Peyer's patch (tissue), 4 donors: ENCODE data around the gene ZCCHC14. TPM values are rescaled to one million over a fixed set of nuclear protein-coding genes. Genes with fewer than 3 reads are reported as not detected.

Experiments
- DNase-seq, 3 donors: peaks; one replicate each; pipeline ENCODE4 v3.0.0-alpha.2; 2017 to 2019
- H3K27ac ChIP-seq, 4 donors: fragments of 200-600 bp; sonication (generic); one replicate each; pipeline ENCODE4 v1.5.1; 2016 to 2019
- H3K27me3 ChIP-seq, 2 donors: fragments of 200-600 bp; sonication (generic); one replicate each; pipeline ENCODE4 v1.5.1; 2019
- H3K36me3 ChIP-seq, 3 donors: fragments of 200-600 bp; sonication (generic); one replicate each; pipeline ENCODE4 v1.5.1; 2016 to 2019
- H3K4me1 ChIP-seq, 4 donors: fragments of 200-600 bp; sonication (generic); one replicate each; pipeline ENCODE4 v1.5.1; 2016 to 2019
- H3K4me3 ChIP-seq, 4 donors: fragments of 200-600 bp; sonication (generic); 1 replicate in 3 of 4; 2 replicates in 1 of 4; pipeline ENCODE4 v1.5.1; 2016 to 2019; ENCODE audit warnings: mild to moderate bottlenecking in 1 of 4
- H3K9me3 ChIP-seq, 4 donors: fragments of 200-600 bp; sonication (generic); one replicate each; pipeline ENCODE4 v1.5.1; 2016 to 2019; ENCODE audit warnings: mild to moderate bottlenecking in 1 of 4
- POLR2A ChIP-seq, 2 donors: fragments of 450-650 bp; IDR thresholded peaks; one replicate each; pipeline ENCODE4 v1.5.1; 2017; ENCODE audit warnings: antibody characterized with exemption in 2 of 2, mild to moderate bottlenecking in 2 of 2, moderate library complexity in 2 of 2
- total RNA-seq, 4 donors: library from RNA; depleted of rRNA; stranded (reverse); fragments of >200 nt; gene quantifications; one replicate each; pipeline ENCODE4 v1.1.0, GENCODE V29; 2016
- TF ChIP-seq, protein P1 (sequence below), 6 experiments: fragments of 450-650 bp in 4 of 6; fragments of 200-600 bp in 2 of 6; sonication (generic) in 1 of 6; IDR thresholded peaks; one replicate each; pipeline ENCODE4 v1.5.1; 2017 to 2019; ENCODE audit warnings: antibody characterized with exemption in 6 of 6, mild to moderate bottlenecking in 3 of 6, moderate library complexity in 1 of 6

The ZCCHC14 gene
- total RNA-seq, 4 donors from 2014 or later, result 28.1 to 68.9 (median 55.9) TPM

- H3K9me3 ChIP-seq, result no peaks in the 10 kb centered on the region
- no peak overlapping the region for H3K27ac ChIP-seq
- H3K4me1 ChIP-seq, result peaks cover 0 to 8% (median 0%) of the 10 kb centered on the region in 4 donors
- TF ChIP-seq, protein P1, sequence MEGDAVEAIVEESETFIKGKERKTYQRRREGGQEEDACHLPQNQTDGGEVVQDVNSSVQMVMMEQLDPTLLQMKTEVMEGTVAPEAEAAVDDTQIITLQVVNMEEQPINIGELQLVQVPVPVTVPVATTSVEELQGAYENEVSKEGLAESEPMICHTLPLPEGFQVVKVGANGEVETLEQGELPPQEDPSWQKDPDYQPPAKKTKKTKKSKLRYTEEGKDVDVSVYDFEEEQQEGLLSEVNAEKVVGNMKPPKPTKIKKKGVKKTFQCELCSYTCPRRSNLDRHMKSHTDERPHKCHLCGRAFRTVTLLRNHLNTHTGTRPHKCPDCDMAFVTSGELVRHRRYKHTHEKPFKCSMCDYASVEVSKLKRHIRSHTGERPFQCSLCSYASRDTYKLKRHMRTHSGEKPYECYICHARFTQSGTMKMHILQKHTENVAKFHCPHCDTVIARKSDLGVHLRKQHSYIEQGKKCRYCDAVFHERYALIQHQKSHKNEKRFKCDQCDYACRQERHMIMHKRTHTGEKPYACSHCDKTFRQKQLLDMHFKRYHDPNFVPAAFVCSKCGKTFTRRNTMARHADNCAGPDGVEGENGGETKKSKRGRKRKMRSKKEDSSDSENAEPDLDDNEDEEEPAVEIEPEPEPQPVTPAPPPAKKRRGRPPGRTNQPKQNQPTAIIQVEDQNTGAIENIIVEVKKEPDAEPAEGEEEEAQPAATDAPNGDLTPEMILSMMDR (IDR thresholded peaks at IDR 0.05), result no peak
- TF ChIP-seq POLR2A (IDR thresholded peaks at IDR 0.05), result no peak
- DNase-seq, result no peak
- peaks cover 0 to 81% (median 0%) of the 10 kb centered on the region in 3 donors for H3K36me3 ChIP-seq
- H3K27me3 ChIP-seq, result no peaks in the 10 kb centered on the region
- H3K4me3 ChIP-seq, result no peak overlapping the region
Measured at GRCh38 chr16:87410530-87410929, 82.3 kb downstream of the ZCCHC14 start.

DNA sequence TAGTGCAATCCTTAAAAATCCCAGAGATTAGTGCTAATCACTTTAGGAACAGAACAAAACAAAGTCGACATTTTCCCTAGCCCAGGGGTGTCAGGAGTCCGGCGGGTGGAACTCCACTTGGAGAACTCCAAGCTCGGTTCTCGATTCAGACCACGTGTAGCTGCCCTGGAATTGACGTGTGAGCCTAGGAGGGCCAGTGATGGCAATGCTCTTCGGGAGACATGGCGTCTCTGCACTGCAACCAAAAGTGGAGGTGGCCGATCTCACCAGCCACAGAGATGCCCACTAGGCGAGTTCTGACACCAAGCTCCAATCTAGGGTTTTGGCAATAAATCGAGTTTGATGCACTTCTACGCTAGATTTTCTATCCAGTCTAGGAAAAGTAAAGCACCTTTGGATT is 83.0 kb downstream of the ZCCHC14 start:
- Histone ChIP-seq H3K36me3 (peaks cover 0 to 81% (median 0%) of the 10 kb centered on the region in 3 donors), H3K9me3 (no peaks in the 10 kb centered on the region), H3K27ac (no peak overlapping the region), H3K27me3 (no peaks in the 10 kb centered on the region), H3K4me1 (peaks cover 0 to 8% (median 0%) of the 10 kb centered on the region in 4 donors), H3K4me3 (no peak overlapping the region)
- TF ChIP-seq, protein P1 (IDR thresholded peaks at IDR 0.05), result no peak
- TF ChIP-seq POLR2A (IDR thresholded peaks at IDR 0.05), result no peak
- DNase-seq, result no peak

DNA sequence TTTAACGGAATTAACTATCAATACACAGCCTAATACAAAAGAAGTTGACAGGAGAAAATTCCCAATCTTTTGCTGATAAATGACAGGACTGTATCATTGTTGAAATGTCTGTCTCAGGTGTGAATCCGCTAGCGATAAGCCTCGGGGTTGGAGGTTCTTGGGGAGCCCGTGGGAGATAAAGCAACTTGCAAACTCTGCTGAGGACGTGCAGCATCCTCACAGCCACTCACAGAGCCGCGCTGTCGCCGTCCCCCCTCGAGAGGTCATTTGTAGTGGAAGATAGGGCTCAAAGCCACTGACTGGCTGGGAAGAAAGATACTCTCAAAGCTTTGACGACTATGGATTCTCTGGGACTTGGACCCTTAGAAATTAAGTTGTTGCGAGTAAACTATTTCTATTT is 83.7 kb downstream of the ZCCHC14 start:
- no peaks in the 10 kb centered on the region for H3K9me3 ChIP-seq
- H3K4me3 ChIP-seq, result no peak overlapping the region
- peaks cover 0 to 81% (median 0%) of the 10 kb centered on the region in 3 donors for H3K36me3 ChIP-seq
- no peak overlapping the region for H3K27ac ChIP-seq
- no peaks in the 10 kb centered on the region for H3K27me3 ChIP-seq
- DNase-seq, result no peak
- H3K4me1 ChIP-seq, result peaks cover 0 to 6% (median 0%) of the 10 kb centered on the region in 4 donors
- TF ChIP-seq, protein P1 (IDR thresholded peaks at IDR 0.05), result no peak
- TF ChIP-seq POLR2A (IDR thresholded peaks at IDR 0.05), result no peak

DNA sequence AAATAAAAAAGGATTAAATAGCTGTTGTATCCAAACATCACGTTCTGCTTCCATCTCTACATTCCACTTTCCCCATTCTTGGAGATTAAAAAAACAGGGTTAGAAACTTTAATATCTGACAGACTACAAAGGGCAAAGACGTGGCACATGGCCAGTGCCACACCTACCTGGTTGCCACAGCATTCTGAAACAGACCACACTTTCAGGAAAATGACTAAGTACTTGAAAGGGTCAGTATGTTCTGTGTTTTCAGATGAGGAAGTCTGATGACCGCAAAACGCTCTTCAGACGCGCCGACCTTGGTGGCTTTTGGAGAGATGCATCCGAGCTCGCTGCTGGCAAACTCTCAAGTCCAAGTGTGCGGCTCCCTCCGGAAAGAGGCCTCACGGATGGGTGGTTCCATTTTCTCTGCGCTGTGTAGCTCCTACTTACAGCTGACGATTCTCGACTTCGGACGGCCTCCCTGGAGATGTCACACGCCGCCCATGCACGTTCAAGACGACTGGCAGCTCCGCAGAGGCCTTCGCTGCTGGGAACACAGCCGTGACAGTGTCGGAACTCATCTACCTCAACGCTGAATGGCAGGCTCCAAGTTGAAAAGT is 85.2 kb downstream of the ZCCHC14 start:
- TF ChIP-seq, protein P1 (IDR thresholded peaks at IDR 0.05), result no peak
- no peak for TF ChIP-seq POLR2A (IDR thresholded peaks at IDR 0.05)
- H3K27ac ChIP-seq, result peak overlapping the region in 2 of 4 donors; percentile 36 to 42
- H3K9me3 ChIP-seq, result no peaks in the 10 kb centered on the region
- no peaks in the 10 kb centered on the region for H3K27me3 ChIP-seq
- DNase-seq, result peak; percentile 60 to 82 (median 68)
- H3K4me3 ChIP-seq, result no peak overlapping the region
- peaks cover 0 to 4% (median 0%) of the 10 kb centered on the region in 4 donors for H3K4me1 ChIP-seq
- peaks cover 0 to 78% (median 3%) of the 10 kb centered on the region in 3 donors for H3K36me3 ChIP-seq

DNA sequence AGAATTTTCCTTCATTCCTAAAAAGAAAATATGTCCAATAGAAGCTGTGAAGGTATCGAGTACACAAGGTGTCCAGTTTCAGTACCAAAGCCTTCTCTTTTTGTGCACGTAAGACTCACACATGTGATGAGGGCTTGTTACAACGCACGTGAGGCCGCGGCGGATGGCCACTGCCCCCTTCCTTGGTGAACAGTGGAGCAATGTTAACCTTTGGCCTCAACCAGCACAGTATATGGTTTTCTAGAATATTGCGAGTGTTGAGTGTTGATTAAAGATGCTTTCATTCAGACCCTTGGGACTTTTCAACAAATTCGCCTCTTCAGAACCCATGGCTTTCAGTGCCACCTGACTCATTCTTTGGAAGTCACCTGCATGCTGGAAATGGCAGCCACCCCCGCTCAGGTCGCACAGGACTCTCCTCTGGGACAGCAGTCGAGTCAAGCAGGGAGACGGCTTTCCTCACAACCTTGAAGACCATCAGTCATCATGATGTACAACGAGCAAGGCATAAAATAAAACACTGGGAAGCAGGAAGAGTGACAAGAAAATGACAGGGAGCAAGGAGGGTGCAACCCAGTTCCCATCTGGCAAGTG is 86.2 kb downstream of the ZCCHC14 start:
- Histone ChIP-seq H3K9me3 (no peaks in the 10 kb centered on the region), H3K27ac (peak overlapping the region in 2 of 4 donors; percentile 28 to 36), H3K4me3 (no peak overlapping the region), H3K36me3 (peaks cover 0 to 78% (median 3%) of the 10 kb centered on the region in 3 donors), H3K4me1 (peaks cover 0 to 4% (median 0%) of the 10 kb centered on the region in 4 donors), H3K27me3 (no peaks in the 10 kb centered on the region)
- DNase-seq, result peak in 1 of 3 donors; percentile 43
- no peak for TF ChIP-seq POLR2A (IDR thresholded peaks at IDR 0.05)
